GM20000 (cell line): ENCODE measurements around the gene CCNE1.
A peak's percentile ranks its signal among the peaks of the same experiment; 100 is the strongest.

Experiments used
- DNase-seq: peaks from one replicate; pipeline ENCODE4 v3.0.0; 2012; ENCODE audit warnings: low spot score
- CTCF ChIP-seq: IDR thresholded peaks from 2 replicates; pipeline ENCODE4 v1.5.1; 2012; ENCODE audit warnings: mild to moderate bottlenecking, control low read depth; ENCODE audit errors: extremely low read depth, missing control alignments

Gene CCNE1

GRCh38 chr19:29811125-29812079 lies at the start of gene CCNE1:
Gene CCNE1, plus strand, starts transcription at chr19:29811991. Its CDS starts 565 bp downstream, at chr19:29812556.
- no peak for TF ChIP-seq CTCF
- DNase-seq = peak; percentile 99

DNA sequence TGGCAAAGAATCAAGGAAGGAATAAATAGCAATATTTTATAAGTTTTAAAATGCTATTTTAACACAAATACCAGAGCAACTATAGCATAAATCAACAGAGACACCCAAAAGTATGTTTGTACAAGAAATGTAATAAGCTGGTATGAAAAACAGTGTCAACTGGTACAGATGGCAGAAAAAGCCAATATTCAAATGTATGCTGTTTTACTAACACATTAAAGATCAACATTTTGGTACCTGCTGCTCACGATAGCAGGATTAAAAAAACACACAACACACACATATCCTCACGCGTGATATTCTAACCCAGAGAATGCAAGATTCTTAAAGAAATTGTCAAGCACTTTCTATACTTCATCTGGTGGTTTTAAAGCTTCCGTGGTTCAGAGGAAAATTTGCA lies 48.6 kb upstream of the CCNE1 start:
- no peak for TF ChIP-seq CTCF
- DNase-seq = no peak

- no peak for DNase-seq
- no peak for TF ChIP-seq CTCF
These were observed 47.4 kb upstream of the CCNE1 start for GRCh38 chr19:29764361-29764760.

- TF ChIP-seq CTCF = no peak
- no peak for DNase-seq
These were observed 45.7 kb upstream of the CCNE1 start for GRCh38 chr19:29766100-29766499.

DNA sequence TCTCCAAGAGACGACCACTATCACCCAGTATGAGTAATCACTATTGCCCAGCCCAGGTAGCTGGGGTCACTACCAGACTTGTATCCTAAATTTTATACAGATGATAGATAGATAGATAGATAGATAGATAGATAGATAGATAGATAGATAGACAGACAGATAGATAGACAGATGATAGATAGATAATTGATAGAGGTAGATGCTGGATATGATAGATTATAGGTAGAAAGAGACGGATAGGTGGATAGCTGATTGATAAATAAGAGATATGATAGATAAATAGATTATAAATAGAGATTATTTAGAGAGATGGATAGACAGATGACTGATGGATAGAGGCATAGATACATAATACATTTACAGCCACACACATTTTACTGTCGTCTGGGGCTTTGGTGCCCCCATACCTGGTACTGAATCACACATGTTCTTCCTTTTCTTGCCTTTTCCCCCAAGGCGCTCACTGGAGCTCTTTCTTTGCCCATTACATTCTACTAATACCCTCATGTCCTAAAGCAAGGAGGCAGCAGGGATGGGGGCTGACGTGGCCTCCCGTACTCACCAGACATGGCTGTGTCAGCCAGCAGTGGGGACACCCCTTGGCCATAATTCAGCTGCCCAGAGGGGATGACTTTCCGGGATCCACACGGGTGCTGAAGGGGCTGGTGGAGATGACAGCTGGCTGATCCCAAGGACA lies 44.6 kb upstream of the CCNE1 start:
- no peak for DNase-seq
- TF ChIP-seq CTCF = no peak

GRCh38 chr19:29768166-29768565 lies 43.6 kb upstream of the CCNE1 start:
- no peak for DNase-seq
- TF ChIP-seq CTCF = no peak

GRCh38 chr19:29769997-29770396 lies 41.8 kb upstream of the CCNE1 start:
- DNase-seq = no peak
- TF ChIP-seq CTCF = no peak
